T-helper 9 cell (primary cell): ENCODE data around the gene SSBP2.
"Not testable (repeated sequence)": the region's sequence is repeated elsewhere in the genome, so short reads cannot be mapped to it uniquely, and the experiment has no call there.

Experiments used
- DNase-seq: peaks from one replicate; pipeline ENCODE4 v3.0.0-alpha.2; 2020

The SSBP2 gene

DNA sequence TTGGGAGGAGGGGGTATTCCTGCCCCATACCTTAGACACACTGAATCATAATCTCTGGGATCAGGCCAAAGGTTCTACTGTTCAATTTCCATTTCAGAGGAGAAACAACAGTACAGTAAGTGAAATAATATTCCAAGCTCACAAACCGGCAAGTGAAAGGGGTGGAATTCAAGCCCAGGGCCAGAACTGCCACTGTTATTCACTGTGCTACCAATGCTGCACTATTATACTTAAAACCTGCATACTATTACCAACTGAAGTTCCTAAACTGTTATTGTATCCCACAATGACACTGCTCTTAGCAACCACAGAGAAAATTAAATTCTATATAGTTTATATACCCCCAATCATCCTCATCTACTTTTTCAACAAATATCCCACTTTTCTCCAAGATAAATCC lies 24.6 kb downstream of the SSBP2 start:
- no peak for DNase-seq

GRCh38 chr5:81724571-81724970 lies 26.3 kb downstream of the SSBP2 start:
- DNase-seq = no peak

DNA sequence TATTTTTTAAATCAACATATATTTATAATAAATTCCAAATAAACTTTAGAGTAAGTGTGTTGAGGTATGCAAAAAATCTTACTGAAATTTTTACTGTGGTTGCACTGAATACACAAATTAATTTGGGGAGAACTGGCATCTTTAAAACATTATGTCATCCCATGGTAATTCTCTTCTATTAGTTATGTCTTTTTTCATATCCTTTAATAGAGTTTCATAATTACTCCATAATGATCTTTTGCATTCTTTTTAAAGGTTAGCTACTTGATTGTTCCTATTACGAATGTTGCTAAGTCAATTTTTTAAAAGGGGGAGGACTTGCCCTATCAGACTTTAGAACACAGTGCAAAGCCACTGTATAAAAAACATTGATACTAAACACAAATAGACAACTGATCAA lies 26.8 kb downstream of the SSBP2 start:
- DNase-seq = no peak

DNA sequence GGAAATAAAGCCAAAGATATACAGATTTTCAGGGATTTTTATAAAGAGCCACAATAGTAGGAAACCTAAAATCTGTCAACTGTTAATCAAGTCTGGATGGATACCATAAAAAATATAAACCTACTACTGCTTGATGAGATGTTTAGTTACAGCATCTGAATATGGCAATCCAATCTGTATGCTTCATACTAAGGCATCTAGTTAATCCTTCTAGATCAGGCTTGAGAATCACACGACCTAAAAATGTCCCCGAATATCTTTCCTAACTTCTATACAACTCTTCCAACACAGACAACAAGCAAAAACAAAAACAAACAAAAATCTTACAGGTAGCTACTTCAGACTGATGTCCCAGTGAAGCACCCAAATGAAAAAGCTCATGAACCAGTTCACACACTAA lies 29.8 kb downstream of the SSBP2 start:
- DNase-seq = no peak

GRCh38 chr5:81719743-81720345 lies 31.1 kb downstream of the SSBP2 start:
- no peak for DNase-seq

DNA sequence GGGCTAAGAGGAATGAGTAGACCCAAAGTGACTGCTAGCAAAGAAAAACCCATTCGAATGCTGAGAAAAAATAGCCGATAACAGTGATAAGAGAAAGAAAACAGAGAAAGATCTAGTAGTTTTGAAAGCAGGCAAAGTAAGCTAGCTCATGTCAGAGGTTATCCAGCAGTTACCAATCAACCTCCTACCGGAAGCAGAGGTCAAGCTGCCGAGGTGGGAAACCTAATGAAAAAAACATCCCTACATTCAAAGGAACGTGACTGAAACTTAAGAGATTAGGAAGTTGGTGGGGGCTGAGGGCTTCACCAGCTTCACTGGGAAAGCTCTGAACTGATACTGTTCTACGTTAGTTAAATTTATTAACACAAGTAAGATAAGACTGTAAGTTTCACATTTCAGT lies 32.6 kb downstream of the SSBP2 start:
- DNase-seq = no peak

DNA sequence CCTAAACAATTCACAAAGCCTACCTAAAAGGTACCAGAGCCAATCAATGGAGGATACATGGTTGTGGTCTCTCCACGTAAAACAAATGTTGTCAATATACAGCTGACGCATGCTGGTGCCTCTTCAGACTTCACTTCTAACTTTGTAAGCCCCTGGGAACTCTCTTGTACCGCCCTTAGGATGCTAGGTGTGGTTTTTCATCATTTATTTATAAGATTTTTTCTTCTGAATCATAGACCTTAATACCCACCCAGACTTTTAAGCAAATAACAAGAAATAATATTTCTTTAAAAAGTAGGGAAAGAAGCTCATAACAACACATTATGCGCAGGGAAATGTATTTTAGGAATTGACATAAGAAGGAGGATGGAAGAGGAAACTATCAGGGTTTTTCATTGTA lies 33.0 kb downstream of the SSBP2 start:
- no peak for DNase-seq

DNA sequence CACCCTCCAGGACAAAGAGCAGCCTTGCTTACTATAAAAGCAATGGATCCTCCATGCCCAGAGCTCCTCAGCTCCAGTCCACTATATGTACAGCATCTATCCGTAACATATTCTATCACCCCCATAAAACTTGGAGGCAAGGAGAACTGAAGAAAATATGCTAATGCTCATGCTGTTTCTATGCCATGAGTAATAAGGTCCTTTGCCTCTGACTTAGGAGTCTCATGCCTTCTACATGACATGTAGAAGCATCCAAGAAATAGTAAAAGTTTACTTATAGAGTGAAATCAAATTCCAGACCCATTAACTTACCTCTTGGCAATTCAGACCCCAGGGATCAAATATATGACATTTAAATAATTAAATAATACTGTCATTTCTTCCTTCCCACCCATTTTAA lies 33.7 kb downstream of the SSBP2 start:
- DNase-seq = no peak

DNA sequence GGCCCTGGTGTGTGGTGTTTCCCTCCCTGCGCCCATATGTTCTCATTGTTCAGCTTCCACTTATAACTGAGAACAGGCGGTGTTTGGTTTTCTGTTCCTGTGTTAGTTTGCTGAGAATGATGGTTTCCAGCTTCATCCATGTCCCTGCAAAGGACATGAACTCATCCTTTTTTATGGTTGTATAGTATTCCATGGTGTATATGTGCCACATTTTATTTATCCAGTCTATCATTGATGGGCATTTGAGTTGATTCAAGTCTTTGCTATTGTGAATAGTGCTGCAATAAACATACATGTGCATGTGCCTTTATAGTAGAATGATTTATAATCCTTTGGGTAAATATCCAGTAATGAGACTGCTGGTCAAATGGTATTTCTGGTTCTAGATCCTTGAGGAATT lies 36.8 kb downstream of the SSBP2 start:
- not testable (repeated sequence) for DNase-seq

- no peak for DNase-seq
These were observed 42.0 kb downstream of the SSBP2 start for GRCh38 chr5:81708889-81709288.

DNA sequence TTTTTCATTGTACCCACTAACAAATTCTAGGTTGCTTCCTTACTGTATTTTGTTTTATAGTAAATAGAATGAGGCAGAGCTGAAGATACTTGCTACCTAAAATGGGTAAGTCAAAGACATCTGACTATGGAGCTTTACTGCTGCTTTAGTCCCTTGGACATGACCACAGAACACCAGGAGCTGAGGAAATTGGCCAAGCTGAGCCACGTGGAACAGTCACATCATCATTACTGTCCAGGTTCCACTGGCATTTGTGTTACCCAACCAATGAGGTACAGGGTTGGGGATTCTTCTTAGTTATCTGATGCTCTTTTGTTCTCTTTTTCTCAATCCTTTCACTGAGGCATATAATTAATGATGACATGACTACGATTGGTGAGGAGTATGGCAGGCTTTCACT lies 47.1 kb downstream of the SSBP2 start:
- DNase-seq = no peak

DNA sequence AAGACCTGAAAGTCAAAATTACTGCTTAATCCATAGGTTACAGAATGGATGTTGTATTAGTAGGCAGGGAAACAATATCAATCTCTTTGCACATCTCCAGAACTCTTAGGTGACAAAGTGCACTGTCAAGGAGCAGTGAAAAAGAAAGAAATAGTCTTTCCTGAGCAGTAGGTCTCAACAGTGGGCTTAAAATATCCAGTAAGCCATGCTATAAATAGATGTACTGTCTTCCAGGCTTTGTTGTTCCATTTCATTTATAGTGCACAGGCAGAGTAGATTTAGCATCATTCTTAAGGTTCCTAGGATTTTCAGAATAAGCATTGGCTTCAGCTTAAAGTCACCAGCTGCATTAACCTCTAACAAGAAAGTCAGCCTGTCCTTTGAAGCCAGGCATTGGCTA lies 50.7 kb downstream of the SSBP2 start:
- no peak for DNase-seq

GRCh38 chr5:81698813-81699212 lies 52.1 kb downstream of the SSBP2 start:
- no peak for DNase-seq

DNA sequence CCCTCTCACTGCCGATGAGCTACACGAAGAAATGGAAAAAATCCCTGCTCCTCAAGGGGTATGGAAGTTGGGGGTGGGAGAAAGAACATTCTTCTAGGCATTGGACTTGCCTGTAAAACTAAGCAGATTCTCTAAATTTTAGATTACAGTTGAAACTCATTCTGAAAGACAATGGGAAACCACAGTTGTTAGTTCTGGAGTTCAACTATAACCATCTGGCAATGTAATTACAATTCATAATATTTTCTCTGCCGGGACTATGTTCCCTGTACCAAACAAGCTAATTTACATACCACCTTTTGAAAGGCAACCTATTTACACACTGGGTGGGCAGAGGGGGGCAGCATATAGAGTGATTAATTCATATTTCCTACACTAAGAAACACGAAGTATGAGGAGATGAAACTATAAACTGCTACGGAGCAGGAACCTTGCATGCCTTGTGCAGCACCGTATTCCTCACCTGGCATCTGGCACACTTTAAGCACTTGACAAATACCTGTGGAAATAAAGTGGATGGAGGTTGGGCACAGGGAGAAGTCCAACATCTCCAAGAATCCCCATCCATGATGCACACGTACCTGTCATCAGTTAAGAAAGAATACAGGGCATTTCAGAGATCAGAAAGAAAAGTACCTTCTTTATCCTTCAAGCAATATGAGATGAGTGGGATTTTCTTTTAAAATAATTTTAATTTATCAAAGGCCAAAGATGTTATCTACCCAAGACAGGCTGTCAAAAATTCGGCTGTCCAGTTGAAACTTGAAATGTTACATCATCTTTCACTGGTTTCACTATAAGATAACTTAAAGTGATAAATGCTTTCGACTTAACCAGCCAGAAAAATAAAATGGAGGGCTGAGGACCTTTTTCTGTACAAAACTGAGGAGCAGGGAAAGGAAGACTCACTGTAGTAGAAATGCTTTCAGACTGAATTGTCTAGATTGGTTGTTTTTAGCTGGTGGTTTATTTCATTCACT lies 54.2 kb downstream of the SSBP2 start:
- DNase-seq = no peak

DNA sequence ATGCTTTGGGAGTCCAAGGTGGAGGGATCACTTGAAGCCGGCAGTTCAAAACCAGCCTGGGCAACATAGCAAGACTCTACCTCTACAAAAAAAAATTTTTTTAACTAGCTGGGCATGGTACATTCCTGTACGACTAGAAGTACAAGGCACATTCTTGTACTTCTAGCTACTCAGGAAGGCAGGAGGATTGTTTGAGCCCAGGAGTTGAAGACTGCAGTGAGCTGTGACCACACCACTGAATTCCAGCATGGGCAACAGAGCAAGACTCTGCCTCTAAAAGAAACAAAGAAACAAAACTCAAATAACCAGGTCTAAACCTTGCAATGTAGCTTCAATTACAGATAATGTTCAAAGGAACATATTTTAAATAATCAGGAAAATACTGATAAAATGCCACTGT lies 56.2 kb downstream of the SSBP2 start:
- no peak for DNase-seq

- no peak for DNase-seq
These were observed 62.7 kb downstream of the SSBP2 start for GRCh38 chr5:81688215-81688614.

DNA sequence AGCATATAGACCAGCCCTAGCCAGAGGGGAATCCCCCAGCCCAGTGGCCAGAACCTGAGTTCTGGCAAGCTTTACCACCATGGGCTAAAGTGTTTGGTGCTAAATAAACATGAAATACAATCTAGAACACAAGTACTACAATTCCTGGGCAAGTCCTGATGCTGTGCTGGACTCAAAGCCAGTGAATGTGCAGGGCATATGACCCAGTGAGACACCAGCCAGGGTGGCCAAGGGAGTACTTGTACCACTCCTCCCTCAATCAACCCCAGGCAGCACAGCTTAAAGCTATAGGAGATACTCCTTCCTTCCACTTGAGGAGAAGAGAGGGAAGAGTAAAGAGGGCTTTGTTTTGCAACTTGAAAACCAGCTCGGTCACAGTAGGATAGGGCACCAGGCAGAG lies 63.6 kb downstream of the SSBP2 start:
- DNase-seq = no peak

DNA sequence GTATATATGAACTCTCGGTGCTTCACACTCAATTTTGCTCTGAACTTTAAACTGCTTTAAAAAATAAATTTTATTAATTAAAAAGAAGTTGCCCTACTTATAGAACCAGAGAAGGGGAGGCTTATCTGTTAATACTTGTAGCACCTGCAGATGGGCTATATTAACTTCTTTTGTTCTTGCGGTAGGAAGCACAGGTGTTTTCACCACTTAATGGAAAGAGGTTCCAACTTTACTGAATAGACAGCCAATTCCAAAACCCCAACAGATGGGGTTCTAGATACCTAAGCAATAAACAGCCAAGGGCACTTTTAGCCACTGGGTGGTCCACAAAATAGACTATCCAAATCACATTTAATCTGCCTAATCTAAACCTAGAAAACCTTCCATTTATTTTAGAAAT lies 65.4 kb downstream of the SSBP2 start:
- DNase-seq = no peak

GRCh38 chr5:81679885-81680284 lies 71.0 kb downstream of the SSBP2 start:
- no peak for DNase-seq

DNA sequence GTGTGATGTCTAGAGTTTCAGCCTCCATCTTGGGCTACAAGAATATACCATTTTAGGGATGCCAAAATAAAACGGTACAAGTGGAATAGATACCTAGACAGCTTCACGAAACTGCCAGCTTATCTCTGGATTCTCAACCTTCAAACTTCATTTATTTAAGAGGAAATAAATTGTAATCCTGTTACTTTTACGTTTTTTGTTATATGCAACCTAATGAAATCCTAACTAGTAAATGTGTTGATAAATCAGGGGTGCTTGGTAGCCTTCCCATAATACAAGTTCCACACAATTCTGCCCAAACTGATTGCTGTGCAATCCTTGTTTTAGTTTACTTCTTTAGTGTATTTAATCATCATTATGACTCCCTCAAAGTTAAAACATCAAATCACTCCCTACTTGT lies 75.5 kb downstream of the SSBP2 start:
- DNase-seq = no peak

DNA sequence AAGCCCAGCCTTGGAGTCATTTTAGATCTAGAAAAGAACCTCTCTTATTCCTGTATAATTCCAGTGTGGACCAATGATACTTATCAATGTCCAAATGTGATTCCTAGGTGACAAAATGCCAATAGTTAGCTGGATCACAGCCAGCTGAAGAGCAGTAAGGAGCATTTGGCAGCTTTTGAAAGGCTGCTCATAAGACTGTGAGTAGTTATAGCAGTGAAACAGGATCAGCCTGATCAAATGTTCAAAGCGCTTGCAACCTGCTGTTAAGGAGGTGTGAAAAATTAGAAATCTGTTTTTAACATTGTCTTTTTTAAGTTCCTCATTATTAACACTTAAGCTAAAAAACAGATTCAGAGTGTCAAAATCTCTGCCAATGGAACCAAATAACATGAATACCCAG lies 85.1 kb downstream of the SSBP2 start:
- no peak for DNase-seq

GRCh38 chr5:81660624-81661023 lies 90.3 kb downstream of the SSBP2 start:
- DNase-seq = not testable (repeated sequence)

DNA sequence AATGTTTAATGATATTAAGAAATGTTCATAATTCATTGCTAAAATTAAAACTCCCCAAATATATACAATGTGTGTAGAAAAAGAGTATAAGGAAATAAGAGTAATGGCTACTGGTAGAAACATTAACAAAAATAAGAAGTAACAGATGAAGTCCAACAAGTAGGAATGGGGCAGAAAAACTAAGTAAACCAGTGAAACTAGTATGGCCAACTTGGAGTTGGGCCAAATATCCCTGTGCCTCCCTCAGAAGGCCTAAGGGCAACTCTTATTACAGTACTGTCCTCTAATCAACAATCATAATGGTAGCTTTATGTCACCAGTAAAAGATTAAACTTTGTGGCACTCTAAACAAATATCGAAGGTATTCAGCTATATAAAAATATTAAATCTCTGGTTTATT lies 93.5 kb downstream of the SSBP2 start:
- DNase-seq = no peak

DNA sequence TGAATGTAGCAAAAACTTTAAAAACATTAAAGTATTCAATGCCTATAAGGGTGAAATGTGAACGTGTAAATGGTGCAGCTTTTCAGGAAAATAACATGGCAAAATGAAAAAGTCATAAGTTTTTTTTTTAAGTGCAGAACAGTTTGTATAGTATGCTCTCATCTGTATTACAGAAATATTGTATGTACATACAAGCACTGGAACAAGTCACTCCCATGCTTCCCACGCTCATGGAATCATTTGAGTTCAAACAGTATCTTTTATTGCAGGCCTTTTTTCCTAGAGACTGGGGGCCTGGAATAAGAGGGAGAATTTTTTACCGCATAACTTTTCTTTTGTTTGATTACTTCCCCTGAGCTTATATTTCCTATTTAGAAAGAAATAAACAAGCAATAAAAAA lies 94.1 kb downstream of the SSBP2 start:
- DNase-seq = no peak

DNA sequence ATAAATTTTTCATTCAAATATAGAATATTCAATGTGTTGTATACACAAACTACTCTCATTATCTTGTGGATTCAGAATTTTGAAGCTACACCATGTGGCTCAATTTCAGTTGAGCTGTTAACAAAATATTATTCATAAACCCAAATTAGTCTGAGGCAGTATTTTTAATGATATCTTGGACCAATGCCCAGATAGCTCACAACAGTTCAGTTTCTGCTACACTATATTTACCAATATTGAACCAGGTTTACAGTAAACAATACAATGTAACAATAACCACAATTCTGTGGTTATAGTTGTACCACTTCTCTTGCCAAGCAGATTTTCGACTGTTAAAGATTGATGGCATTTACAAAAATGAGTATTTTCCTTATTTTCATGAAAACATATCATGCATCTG lies 99.9 kb downstream of the SSBP2 start:
- DNase-seq = no peak
